Measurements from ENCODE around the gene JARID2.

GRCh38 chr6:15265787-15266186, 19.9 kb downstream of the JARID2 start:
- TF ChIP-seq, protein P1, sequence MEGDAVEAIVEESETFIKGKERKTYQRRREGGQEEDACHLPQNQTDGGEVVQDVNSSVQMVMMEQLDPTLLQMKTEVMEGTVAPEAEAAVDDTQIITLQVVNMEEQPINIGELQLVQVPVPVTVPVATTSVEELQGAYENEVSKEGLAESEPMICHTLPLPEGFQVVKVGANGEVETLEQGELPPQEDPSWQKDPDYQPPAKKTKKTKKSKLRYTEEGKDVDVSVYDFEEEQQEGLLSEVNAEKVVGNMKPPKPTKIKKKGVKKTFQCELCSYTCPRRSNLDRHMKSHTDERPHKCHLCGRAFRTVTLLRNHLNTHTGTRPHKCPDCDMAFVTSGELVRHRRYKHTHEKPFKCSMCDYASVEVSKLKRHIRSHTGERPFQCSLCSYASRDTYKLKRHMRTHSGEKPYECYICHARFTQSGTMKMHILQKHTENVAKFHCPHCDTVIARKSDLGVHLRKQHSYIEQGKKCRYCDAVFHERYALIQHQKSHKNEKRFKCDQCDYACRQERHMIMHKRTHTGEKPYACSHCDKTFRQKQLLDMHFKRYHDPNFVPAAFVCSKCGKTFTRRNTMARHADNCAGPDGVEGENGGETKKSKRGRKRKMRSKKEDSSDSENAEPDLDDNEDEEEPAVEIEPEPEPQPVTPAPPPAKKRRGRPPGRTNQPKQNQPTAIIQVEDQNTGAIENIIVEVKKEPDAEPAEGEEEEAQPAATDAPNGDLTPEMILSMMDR (IDR thresholded peaks at IDR 0.05) = no peak
- no peak for TF ChIP-seq POLR2A (IDR thresholded peaks at IDR 0.05)
